Brain pericyte (primary cell): ENCODE measurements around the gene TWIST2.

ENCODE experiments used
- DNase-seq: peaks from one replicate; pipeline ENCODE4 v3.0.0-alpha.2; 2012; ENCODE audit warnings: low read depth, low spot score

The TWIST2 gene

GRCh38 chr2:238872628-238873380, 24.9 kb downstream of the TWIST2 start:
- no peak for DNase-seq

- DNase-seq: no peak
These were observed 25.5 kb downstream of the TWIST2 start for GRCh38 chr2:238873381-238873801.

GRCh38 chr2:238873841-238874240, 26.0 kb downstream of the TWIST2 start:
- DNase-seq: no peak

GRCh38 chr2:238874330-238875050, 26.6 kb downstream of the TWIST2 start:
- no peak for DNase-seq

- DNase-seq: no peak
These were observed 27.2 kb downstream of the TWIST2 start for GRCh38 chr2:238875101-238875470.

GRCh38 chr2:238875471-238876231, 27.8 kb downstream of the TWIST2 start:
- no peak for DNase-seq

GRCh38 chr2:238876232-238876630, 28.3 kb downstream of the TWIST2 start:
- no peak for DNase-seq

- no peak for DNase-seq
These were observed 30.3 kb downstream of the TWIST2 start for GRCh38 chr2:238878051-238878735.

- no peak for DNase-seq
These were observed 31.2 kb downstream of the TWIST2 start for GRCh38 chr2:238879043-238879442.

- DNase-seq: no peak
These were observed 31.9 kb downstream of the TWIST2 start for GRCh38 chr2:238879621-238880377.

GRCh38 chr2:238881353-238882081, 33.6 kb downstream of the TWIST2 start:
- no peak for DNase-seq

- no peak for DNase-seq
These were observed 34.3 kb downstream of the TWIST2 start for GRCh38 chr2:238882082-238882755.

GRCh38 chr2:238883421-238883901, 35.6 kb downstream of the TWIST2 start:
- no peak for DNase-seq

GRCh38 chr2:238884122-238884811, 36.4 kb downstream of the TWIST2 start:
- no peak for DNase-seq

- DNase-seq: no peak
These were observed 37.0 kb downstream of the TWIST2 start for GRCh38 chr2:238884812-238885408.

- no peak for DNase-seq
These were observed 38.7 kb downstream of the TWIST2 start for GRCh38 chr2:238886453-238887094.

- DNase-seq: no peak
These were observed 39.7 kb downstream of the TWIST2 start for GRCh38 chr2:238887616-238888015.

GRCh38 chr2:238888781-238889180, 40.9 kb downstream of the TWIST2 start:
- no peak for DNase-seq
